Body of pancreas (tissue), 4 donors: ENCODE measurements around the gene NGLY1. TPM values are rescaled to one million over a fixed set of nuclear protein-coding genes. Genes with fewer than 3 reads are reported as not detected.

ENCODE experiments used
- ATAC-seq: fragments of 150-250 bp; one replicate; pipeline ENCODE4 v1.9.1; 2016
- DNase-seq, 4 donors: peaks; one replicate each; pipeline ENCODE4 v3.0.0-alpha.2; 2019
- H3K27ac ChIP-seq, 4 donors: fragments of 200-600 bp; sonication (generic); 1 replicate in 3 of 4; 2 replicates in 1 of 4; pipeline versions ENCODE4 v1.5.1 to v1.6.1; 2016 to 2019; ENCODE audit warnings: mild to moderate bottlenecking in 1 of 4, mixed read lengths in 1 of 4, moderate library complexity in 1 of 4
- H3K27me3 ChIP-seq, 2 donors: fragments of 200-600 bp; sonication (generic); one replicate each; pipeline ENCODE4 v1.6.0; 2016; ENCODE audit warnings: mild to moderate bottlenecking in 1 of 2
- H3K36me3 ChIP-seq, 2 donors: fragments of 200-600 bp; sonication (generic); replicated peaks in 1 of 2; 2 replicates each; pipeline ENCODE4 v1.5.1; 2016; ENCODE audit warnings: low read depth in 2 of 2; ENCODE audit not compliant: insufficient read depth in 1 of 2
- H3K4me1 ChIP-seq: fragments of 200-600 bp; sonication (generic); one replicate; pipeline ENCODE4 v1.6.0; 2016
- H3K4me3 ChIP-seq, 2 donors: fragments of 200-600 bp; sonication (generic); 1 replicate in 1 of 2; 2 replicates in 1 of 2; pipeline ENCODE4 v1.5.1; 2016 to 2019
- H3K9me3 ChIP-seq, 3 donors: fragments of 200-600 bp; sonication (generic); 1 replicate in 2 of 3; 2 replicates in 1 of 3; pipeline ENCODE4 v1.5.1; 2016
- CTCF ChIP-seq, 7 experiments: fragments of 450-650 bp in 4 of 7; fragments of 200-600 bp in 3 of 7; sonication (generic) in 3 of 7; IDR thresholded peaks; one replicate each; pipeline ENCODE4 v1.5.1; 2016 to 2019; ENCODE audit warnings: antibody characterized with exemption in 7 of 7
- POLR2A ChIP-seq, 3 donors: fragments of 450-650 bp; IDR thresholded peaks; one replicate each; pipeline ENCODE4 v1.6.1; 2016; ENCODE audit warnings: antibody characterized with exemption in 3 of 3, mild to moderate bottlenecking in 2 of 3
- WGBS, 2 donors: methylation state at CpG; one replicate each; pipeline ENCODE4 v1.1.5; 2017; 5-methylcytosine and 5-hydroxymethylcytosine counted together
- intact Hi-C: fragments of 100-400 bp; cut with DNase I; formaldehyde crosslinking; loops from one replicate; pipeline ENCODE4 v1.15.1; 2023
- total RNA-seq, 2 donors: library from RNA; depleted of rRNA; stranded (reverse); fragments of >200 nt; gene quantifications; one replicate each; pipeline ENCODE4 v1.1.0, GENCODE V29; 2016

NGLY1 gene
- total RNA-seq, 2 donors from 2014 or later = 26.2 to 42.2 TPM

- H3K4me1 ChIP-seq = no peaks in the 10 kb centered on the region
- DNase-seq = no peak
- 78% methylated on average over 4 of the region's 4 CpGs for WGBS, 2 donors
- no peaks in the 10 kb centered on the region for H3K9me3 ChIP-seq
- intact Hi-C loops = no loop called here
- H3K36me3 ChIP-seq = no peaks in the 10 kb centered on the region
- no peaks in the 10 kb centered on the region for H3K27me3 ChIP-seq
- ATAC-seq = no peak
- no peak overlapping the region for H3K27ac ChIP-seq
- TF ChIP-seq POLR2A (IDR thresholded peaks at IDR 0.05) = no peak
- TF ChIP-seq CTCF (IDR thresholded peaks at IDR 0.05) = no peak
- no peak overlapping the region for H3K4me3 ChIP-seq
Measured at GRCh38 chr3:25818335-25818734, 35.1 kb upstream of the NGLY1 start.

- intact Hi-C loops = no loop called here
- no peak for DNase-seq
- 65 to 80% methylated on average over 1 of the region's 1 CpG for WGBS, 2 donors
- no peaks in the 10 kb centered on the region for H3K27me3 ChIP-seq
- no peaks in the 10 kb centered on the region for H3K4me1 ChIP-seq
- H3K27ac ChIP-seq = no peak overlapping the region
- H3K36me3 ChIP-seq = no peaks in the 10 kb centered on the region
- no peak overlapping the region for H3K4me3 ChIP-seq
- ATAC-seq = no peak
- TF ChIP-seq POLR2A (IDR thresholded peaks at IDR 0.05) (no peak), CTCF (IDR thresholded peaks at IDR 0.05) (no peak)
- H3K9me3 ChIP-seq = no peaks in the 10 kb centered on the region
Measured at GRCh38 chr3:25817638-25818037, 34.4 kb upstream of the NGLY1 start.

GRCh38 chr3:25817107-25817506, 33.9 kb upstream of the NGLY1 start:
- no peaks in the 10 kb centered on the region for H3K27me3 ChIP-seq
- 45 to 46% methylated on average over 1 of the region's 1 CpG for WGBS, 2 donors
- TF ChIP-seq POLR2A (IDR thresholded peaks at IDR 0.05) (no peak), CTCF (IDR thresholded peaks at IDR 0.05) (no peak)
- H3K27ac ChIP-seq = no peak overlapping the region
- no peaks in the 10 kb centered on the region for H3K36me3 ChIP-seq
- no peaks in the 10 kb centered on the region for H3K9me3 ChIP-seq
- no peak overlapping the region for H3K4me3 ChIP-seq
- intact Hi-C loops = no loop called here
- no peak for ATAC-seq
- no peaks in the 10 kb centered on the region for H3K4me1 ChIP-seq
- DNase-seq = no peak

GRCh38 chr3:25812644-25813043, 29.4 kb upstream of the NGLY1 start:
- Histone ChIP-seq H3K27ac (no peak overlapping the region), H3K4me3 (no peak overlapping the region), H3K4me1 (no peaks in the 10 kb centered on the region), H3K36me3 (no peaks in the 10 kb centered on the region), H3K27me3 (no peaks in the 10 kb centered on the region), H3K9me3 (no peaks in the 10 kb centered on the region)
- no peak for ATAC-seq
- TF ChIP-seq POLR2A (IDR thresholded peaks at IDR 0.05) (no peak), CTCF (IDR thresholded peaks at IDR 0.05) (no peak)
- intact Hi-C loops = no loop called here
- DNase-seq = no peak
- 83 to 85% methylated on average over 4 of the region's 4 CpGs for WGBS, 2 donors

GRCh38 chr3:25804676-25805075, 21.4 kb upstream of the NGLY1 start:
- no peaks in the 10 kb centered on the region for H3K27me3 ChIP-seq
- intact Hi-C loops = no loop called here
- 85% methylated on average over 1 of the region's 1 CpG for WGBS, 2 donors
- ATAC-seq (no peak), DNase-seq (no peak)
- TF ChIP-seq POLR2A (IDR thresholded peaks at IDR 0.05) (no peak), CTCF (IDR thresholded peaks at IDR 0.05) (no peak)
- H3K4me1 ChIP-seq = no peaks in the 10 kb centered on the region
- no peak overlapping the region for H3K27ac ChIP-seq
- H3K9me3 ChIP-seq = no peaks in the 10 kb centered on the region
- no peaks in the 10 kb centered on the region for H3K36me3 ChIP-seq
- no peak overlapping the region for H3K4me3 ChIP-seq
